Measurements from ENCODE around the gene TECPR1.

TECPR1 gene

DNA sequence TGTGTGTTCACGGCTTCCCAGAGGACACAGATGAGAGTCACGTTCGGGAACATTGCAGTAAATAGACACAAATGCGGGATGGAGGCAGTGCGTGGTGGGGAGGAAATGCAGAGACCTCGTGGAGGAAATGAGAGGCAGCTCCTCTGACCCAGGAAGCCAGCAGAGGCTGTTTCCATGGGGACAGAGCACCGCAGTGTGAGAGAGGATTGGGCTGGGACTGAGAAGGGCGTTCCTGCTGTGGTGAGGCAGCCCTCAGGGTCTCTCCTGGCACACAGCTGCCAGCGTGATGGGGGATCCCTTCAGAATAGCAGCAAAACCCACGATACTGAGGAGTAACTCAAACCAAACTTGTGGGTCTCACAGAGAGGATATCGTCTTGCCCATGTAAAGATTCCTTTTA is 62.5 kb downstream of the TECPR1 start:
- no peak for DNase-seq (ENCODE audit: low read depth)

DNA sequence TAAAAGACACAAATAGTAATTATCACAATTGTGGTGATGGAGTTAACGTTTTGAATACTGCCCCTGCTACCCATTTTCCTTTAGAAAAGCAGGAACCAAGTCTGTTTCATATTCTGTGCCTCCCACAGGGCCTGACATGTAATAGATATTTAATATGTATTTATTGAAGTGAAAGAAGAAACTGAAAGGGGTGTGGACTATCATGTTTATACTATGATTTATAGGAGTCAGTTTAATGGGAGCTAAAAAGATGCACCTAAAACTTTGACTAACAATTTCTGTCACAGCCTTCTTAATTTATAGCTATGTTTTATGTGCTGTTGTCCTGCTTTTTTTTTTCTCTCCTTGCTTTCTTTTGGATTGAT is 64.9 kb downstream of the TECPR1 start:
- no peak for DNase-seq (ENCODE audit: low read depth)

GRCh38 chr7:98186452-98187137 is 65.4 kb downstream of the TECPR1 start:
- peak; percentile 52 for DNase-seq (ENCODE audit: low read depth)

DNA sequence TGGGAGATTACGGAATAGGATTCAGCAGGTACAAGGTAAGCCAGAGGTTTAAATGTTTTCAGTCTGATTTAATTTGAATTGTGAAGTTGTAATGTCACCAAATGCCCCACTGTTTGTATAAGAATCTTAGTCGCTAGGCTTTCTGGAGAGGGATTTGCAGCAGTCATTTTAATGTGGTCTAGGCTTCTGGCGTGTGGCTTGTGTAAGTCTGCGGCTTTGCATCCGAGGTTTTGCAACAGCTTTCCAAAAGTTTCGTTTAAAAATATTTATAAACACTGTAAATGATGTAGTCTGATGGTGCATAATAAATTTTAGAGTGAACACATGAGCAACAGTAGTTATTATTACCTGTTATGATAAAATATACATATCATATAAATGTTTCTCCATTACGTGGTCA is 66.9 kb downstream of the TECPR1 start:
- DNase-seq (ENCODE audit: low read depth), result no peak

DNA sequence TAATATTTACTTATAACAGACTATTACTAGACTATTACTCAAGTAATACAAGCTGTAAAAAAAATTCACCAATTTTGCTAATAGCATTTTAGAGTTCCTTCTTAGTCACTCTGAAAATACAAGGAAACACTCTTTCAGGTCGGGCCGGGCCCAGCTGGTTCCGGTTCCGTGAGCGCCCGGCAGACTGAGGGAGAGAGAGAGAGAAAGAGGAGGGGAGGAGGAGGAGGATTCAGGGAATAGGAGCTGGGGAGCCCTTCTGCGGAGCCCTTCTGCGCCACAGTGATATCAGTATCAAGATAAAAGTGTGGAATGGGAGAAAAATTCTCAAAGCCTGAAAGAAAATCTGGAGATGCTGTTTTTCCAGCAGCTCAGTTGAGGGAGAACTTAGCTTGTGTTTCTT is 71.3 kb downstream of the TECPR1 start:
- DNase-seq (ENCODE audit: low read depth), result no peak

GRCh38 chr7:98178762-98179490 is 73.1 kb downstream of the TECPR1 start:
- DNase-seq (ENCODE audit: low read depth), result peak; percentile 62

DNA sequence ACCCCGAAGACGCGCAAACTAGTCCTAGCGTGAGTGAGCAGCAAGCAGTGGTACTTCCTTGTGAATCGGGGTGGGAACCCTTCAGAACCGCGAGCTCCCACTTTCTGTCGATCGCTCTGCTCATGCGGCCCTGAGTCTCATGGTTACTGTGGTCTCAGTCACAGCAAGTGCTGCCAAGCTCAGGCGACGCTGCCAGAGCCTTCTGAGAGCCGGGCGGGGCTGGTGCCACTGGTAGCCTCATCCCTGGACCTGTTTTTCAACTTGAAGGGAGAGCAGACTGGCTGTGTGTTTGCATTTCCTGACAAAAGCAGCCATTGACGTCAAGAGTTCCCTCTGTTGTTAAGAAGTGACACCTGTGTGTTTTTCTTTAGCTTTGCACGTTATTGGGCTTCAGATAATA is 73.7 kb downstream of the TECPR1 start:
- DNase-seq (ENCODE audit: low read depth), result no peak

- no peak for DNase-seq (ENCODE audit: low read depth)
Measured at GRCh38 chr7:98177553-98177952, 74.5 kb downstream of the TECPR1 start.

- no peak for DNase-seq (ENCODE audit: low read depth)
Measured at GRCh38 chr7:98175260-98175940, 76.6 kb downstream of the TECPR1 start.

DNA sequence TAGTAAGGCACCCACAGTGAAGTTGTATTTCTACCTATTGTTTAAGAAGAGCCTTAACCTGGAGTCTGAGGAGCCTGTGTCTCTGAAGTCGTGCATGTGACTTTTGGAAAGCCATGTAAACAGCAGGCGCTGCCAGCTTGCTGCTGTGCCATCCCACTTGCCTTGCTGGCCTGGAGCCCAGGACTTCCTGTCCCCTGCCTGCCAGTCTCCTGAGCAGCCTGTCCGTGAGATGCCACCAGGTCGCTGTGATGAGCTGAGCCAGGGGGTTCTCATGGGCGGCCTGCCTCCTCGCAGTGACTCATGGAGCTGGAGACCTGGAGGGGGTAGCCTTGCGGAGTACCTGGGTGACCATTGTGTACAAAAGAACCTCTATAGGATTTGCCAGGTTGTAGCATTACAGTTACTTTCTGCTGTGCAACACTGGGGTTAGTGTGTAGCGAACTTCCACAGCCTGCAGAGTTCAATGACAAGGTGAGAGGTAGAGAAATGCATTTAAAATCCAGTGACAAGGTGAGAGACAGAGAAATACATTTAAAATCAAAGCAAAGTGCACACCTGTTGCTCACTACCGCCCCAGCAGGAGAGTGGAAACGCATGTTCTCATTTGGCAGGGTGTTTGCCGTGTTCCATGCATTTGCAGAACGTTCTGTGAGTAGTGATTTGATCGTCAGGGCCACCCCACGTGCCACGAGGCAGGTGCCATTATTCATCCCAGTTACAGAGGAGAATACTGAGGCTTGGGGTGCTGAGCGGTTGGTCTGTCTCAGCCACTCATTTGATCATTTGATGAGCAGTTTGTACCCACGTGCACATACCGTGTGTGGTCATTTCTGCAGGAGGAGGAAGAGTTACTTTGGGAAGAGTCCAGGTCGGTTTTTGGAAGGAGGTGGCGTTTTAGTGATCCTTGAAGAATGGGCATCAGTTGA is 77.4 kb downstream of the TECPR1 start:
- no peak for DNase-seq (ENCODE audit: low read depth)

GRCh38 chr7:98171449-98171848 is 80.6 kb downstream of the TECPR1 start:
- DNase-seq (ENCODE audit: low read depth), result no peak

DNA sequence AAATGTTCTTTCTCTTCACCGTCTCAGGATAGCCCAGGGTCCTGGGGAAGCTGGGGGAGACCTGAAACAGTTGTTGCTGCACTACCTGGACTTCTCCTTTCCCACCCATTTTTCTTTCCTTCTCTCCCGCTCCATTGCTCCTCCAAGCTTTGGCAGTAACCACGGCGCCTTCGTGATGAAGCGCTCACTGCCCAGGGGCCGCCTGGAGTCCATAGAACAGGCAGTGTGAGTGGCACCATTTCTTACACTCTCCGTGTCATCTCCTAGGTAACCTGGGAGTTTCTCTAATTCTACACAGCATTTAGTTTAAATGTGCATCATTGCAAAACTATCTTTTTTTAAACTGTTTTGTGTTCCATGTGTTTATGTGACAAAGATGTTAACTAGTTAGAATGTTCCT is 81.1 kb downstream of the TECPR1 start:
- DNase-seq (ENCODE audit: low read depth), result no peak

GRCh38 chr7:98168904-98169621 is 83.0 kb downstream of the TECPR1 start:
- DNase-seq (ENCODE audit: low read depth), result no peak

- peak; percentile 64 for DNase-seq (ENCODE audit: low read depth)
Measured at GRCh38 chr7:98168181-98168903, 83.7 kb downstream of the TECPR1 start.

- DNase-seq (ENCODE audit: low read depth), result no peak
Measured at GRCh38 chr7:98167653-98168052, 84.4 kb downstream of the TECPR1 start.

GRCh38 chr7:98166668-98166970 is 85.4 kb downstream of the TECPR1 start:
- no peak for DNase-seq (ENCODE audit: low read depth)

- DNase-seq (ENCODE audit: low read depth), result peak; percentile 31
Measured at GRCh38 chr7:98165827-98166667, 86.0 kb downstream of the TECPR1 start.
